Testis (tissue), 3 donors: Measurements from ENCODE around the gene COL23A1. TPM values are rescaled to one million over a fixed set of nuclear protein-coding genes. Genes with fewer than 3 reads are reported as not detected.

Experiments used
- DNase-seq: peaks from one replicate; pipeline ENCODE4 v3.0.0-alpha.2; 2019
- H3K27ac ChIP-seq, 2 donors: fragments of 200-600 bp; sonication (generic); one replicate each; pipeline ENCODE4 v1.5.1; 2019
- H3K27me3 ChIP-seq: fragments of 200-600 bp; sonication (generic); one replicate; pipeline ENCODE4 v1.5.1; 2019
- H3K36me3 ChIP-seq: fragments of 200-600 bp; sonication (generic); one replicate; pipeline ENCODE4 v1.5.1; 2017; ENCODE audit warnings: low read depth; ENCODE audit errors: missing control alignments
- H3K4me1 ChIP-seq: fragments of 200-600 bp; sonication (generic); one replicate; pipeline ENCODE4 v1.5.1; 2019
- H3K4me3 ChIP-seq, 2 donors: fragments of 200-600 bp; sonication (generic); one replicate each; pipeline ENCODE4 v1.5.1; 2017 to 2019
- H3K9me3 ChIP-seq: fragments of 200-600 bp; sonication (generic); one replicate; pipeline ENCODE4 v1.5.1; 2017
- POLR2A ChIP-seq: fragments of 450-650 bp; IDR thresholded peaks from one replicate; pipeline ENCODE4 v1.6.1; 2017; ENCODE audit warnings: antibody characterized with exemption, mild to moderate bottlenecking, moderate library complexity
- WGBS, 2 donors: methylation state at CpG; one replicate each; pipeline ENCODE4 v1.1.5; 2018; 5-methylcytosine and 5-hydroxymethylcytosine counted together
- intact Hi-C: fragments of 100-400 bp; cut with DNase I; formaldehyde crosslinking; loops from one replicate; pipeline ENCODE4 v1.15.1; 2023; ENCODE audit warnings: low total_unique reads
- polyA plus RNA-seq: library from polyadenylated mRNA; stranded (reverse); fragments of 350-450 nt; fragmentation: Illumina TruSeq; extraction: RNeasy Lipid Tissue Mini Kit (QIAGEN cat#74804); gene quantifications from one replicate; pipeline ENCODE4 v1.2.3, GENCODE V29; 2014; ENCODE audit warnings: low read depth, low replicate concordance; ENCODE audit not compliant: insufficient read depth
- total RNA-seq, 2 donors: library from RNA; depleted of rRNA; stranded (reverse); fragments of >200 nt; gene quantifications; one replicate each; pipeline ENCODE4 v1.2.3, GENCODE V29; 2016
- TF ChIP-seq, protein P1 (sequence below), 3 experiments: fragments of 450-650 bp in 2 of 3; fragments of 200-600 bp in 1 of 3; sonication (generic) in 1 of 3; IDR thresholded peaks; one replicate each; pipeline ENCODE4 v1.5.1; 2016 to 2019; ENCODE audit warnings: antibody characterized with exemption in 3 of 3, mild to moderate bottlenecking in 2 of 3, moderate library complexity in 1 of 3

Gene COL23A1
- total and polyA plus RNA-seq, 3 donors from 2014 or later: 4.3 to 5.5 (median 5.0) TPM

DNA sequence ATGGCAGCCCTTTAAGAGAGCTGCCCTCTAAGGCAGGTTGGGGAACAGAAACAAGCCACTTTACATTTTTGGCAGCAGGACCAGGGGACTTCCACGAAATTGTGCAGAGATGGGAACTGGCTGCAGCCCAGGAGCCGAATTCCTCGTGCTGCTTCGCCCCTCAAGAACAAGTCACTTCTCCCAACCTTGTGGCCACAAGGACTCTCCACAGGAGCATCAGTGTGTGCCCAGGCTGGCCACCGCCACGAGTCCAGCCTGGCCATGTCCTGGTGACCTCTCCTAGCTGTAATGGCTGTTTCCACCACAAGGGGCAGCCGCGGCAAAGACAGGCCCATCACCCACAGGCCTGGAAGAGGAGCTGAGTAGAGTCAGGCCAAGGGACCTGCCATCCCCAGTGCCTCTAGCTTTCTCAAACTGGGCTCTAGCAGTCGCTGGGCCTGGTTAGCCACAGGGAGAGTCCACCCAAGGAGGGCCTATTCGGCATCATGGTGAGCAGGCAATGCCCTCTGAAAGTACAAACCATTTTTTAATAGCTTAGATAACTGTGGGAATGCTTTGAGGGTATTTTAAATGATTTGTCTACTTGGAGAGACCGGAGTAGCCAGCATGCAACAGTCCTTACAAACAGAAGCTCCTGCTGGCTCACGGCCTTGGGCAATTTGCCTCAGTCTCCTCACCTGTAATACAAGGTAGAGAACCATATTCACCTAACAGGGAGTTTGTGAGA, 129.0 kb downstream of the COL23A1 start:
- Histone ChIP-seq H3K9me3 (no peaks in the 10 kb centered on the region), H3K4me3 (no peak overlapping the region), H3K27ac (no peak overlapping the region), H3K36me3 (no peaks in the 10 kb centered on the region), H3K27me3 (no peaks in the 10 kb centered on the region), H3K4me1 (no peaks in the 10 kb centered on the region)
- TF ChIP-seq, protein P1, sequence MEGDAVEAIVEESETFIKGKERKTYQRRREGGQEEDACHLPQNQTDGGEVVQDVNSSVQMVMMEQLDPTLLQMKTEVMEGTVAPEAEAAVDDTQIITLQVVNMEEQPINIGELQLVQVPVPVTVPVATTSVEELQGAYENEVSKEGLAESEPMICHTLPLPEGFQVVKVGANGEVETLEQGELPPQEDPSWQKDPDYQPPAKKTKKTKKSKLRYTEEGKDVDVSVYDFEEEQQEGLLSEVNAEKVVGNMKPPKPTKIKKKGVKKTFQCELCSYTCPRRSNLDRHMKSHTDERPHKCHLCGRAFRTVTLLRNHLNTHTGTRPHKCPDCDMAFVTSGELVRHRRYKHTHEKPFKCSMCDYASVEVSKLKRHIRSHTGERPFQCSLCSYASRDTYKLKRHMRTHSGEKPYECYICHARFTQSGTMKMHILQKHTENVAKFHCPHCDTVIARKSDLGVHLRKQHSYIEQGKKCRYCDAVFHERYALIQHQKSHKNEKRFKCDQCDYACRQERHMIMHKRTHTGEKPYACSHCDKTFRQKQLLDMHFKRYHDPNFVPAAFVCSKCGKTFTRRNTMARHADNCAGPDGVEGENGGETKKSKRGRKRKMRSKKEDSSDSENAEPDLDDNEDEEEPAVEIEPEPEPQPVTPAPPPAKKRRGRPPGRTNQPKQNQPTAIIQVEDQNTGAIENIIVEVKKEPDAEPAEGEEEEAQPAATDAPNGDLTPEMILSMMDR (IDR thresholded peaks at IDR 0.05): peak; percentile 51 to 81 (median 69)
- no peak for TF ChIP-seq POLR2A
- intact Hi-C loops: no loop called here
- 59 to 61% methylated on average over 12 of the region's 12 CpGs for WGBS, 2 donors
- DNase-seq: peak; percentile 87

- TF ChIP-seq, protein P1 (IDR thresholded peaks at IDR 0.05): no peak
- TF ChIP-seq POLR2A: no peak
These were observed 129.6 kb downstream of the COL23A1 start for GRCh38 chr5:178460598-178460997.

GRCh38 chr5:178460174-178460573, 130.0 kb downstream of the COL23A1 start:
- no peak overlapping the region for H3K4me3 ChIP-seq
- no peaks in the 10 kb centered on the region for H3K4me1 ChIP-seq
- no peaks in the 10 kb centered on the region for H3K9me3 ChIP-seq
- H3K27me3 ChIP-seq: no peaks in the 10 kb centered on the region
- H3K36me3 ChIP-seq: no peaks in the 10 kb centered on the region
- TF ChIP-seq POLR2A: no peak
- TF ChIP-seq, protein P1 (IDR thresholded peaks at IDR 0.05): no peak
- intact Hi-C loops: no loop called here
- 86 to 96% methylated on average over 3 of the region's 3 CpGs for WGBS, 2 donors
- DNase-seq: no peak
- no peak overlapping the region for H3K27ac ChIP-seq

More at GRCh38 chr5:178460598-178460997, 129.6 kb downstream of the COL23A1 start:
- Histone ChIP-seq H3K4me1 (no peaks in the 10 kb centered on the region), H3K27ac (no peak overlapping the region), H3K27me3 (no peaks in the 10 kb centered on the region), H3K9me3 (no peaks in the 10 kb centered on the region), H3K36me3 (no peaks in the 10 kb centered on the region), H3K4me3 (no peak overlapping the region)
- intact Hi-C loops: no loop called here
- 70 to 73% methylated on average over 5 of the region's 5 CpGs for WGBS, 2 donors
- no peak for DNase-seq

- Histone ChIP-seq H3K4me3 (no peak overlapping the region), H3K9me3 (no peaks in the 10 kb centered on the region), H3K27me3 (no peaks in the 10 kb centered on the region), H3K36me3 (no peaks in the 10 kb centered on the region), H3K4me1 (no peaks in the 10 kb centered on the region), H3K27ac (no peak overlapping the region)
- intact Hi-C loops: no loop called here
- TF ChIP-seq POLR2A: no peak
- TF ChIP-seq, protein P1 (IDR thresholded peaks at IDR 0.05): no peak
- 92 to 94% methylated on average over 8 of the region's 8 CpGs for WGBS, 2 donors
- no peak for DNase-seq
These were observed 132.1 kb downstream of the COL23A1 start for GRCh38 chr5:178458140-178458539.

DNA sequence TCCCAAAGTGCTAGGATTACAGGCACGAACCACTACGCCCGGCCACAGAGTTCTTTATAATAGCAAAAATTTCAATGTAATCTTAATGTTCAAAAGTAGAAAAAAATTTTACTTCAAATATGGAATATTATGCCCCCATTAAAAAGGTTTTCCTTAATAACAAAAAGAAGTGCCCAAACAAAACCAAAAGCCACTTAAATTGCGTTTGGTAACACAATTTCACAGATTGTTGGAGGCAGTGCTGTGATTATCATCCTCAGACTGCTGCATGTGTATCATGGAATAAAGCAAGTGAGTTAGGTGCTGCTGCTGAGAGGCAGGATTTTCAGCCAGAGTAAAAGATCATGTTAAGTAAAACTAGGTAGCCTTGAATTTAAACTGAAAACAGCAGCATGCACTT, 132.7 kb downstream of the COL23A1 start:
- Histone ChIP-seq H3K36me3 (no peaks in the 10 kb centered on the region), H3K4me1 (no peaks in the 10 kb centered on the region), H3K9me3 (no peaks in the 10 kb centered on the region), H3K4me3 (no peak overlapping the region), H3K27ac (no peak overlapping the region), H3K27me3 (no peaks in the 10 kb centered on the region)
- intact Hi-C loops: no loop called here
- TF ChIP-seq POLR2A: no peak
- TF ChIP-seq, protein P1 (IDR thresholded peaks at IDR 0.05): no peak
- no peak for DNase-seq
- WGBS, 2 donors: 91 to 98% methylated on average over 4 of the region's 4 CpGs
